Neural progenitor cell (in vitro differentiated cells): Measurements from ENCODE around the gene PDIA3.

ENCODE experiments used
- EZH2 ChIP-seq: fragments of 200-600 bp; sonication (generic); IDR thresholded peaks from 2 replicates; pipeline ENCODE4 v1.6.1; 2017; ENCODE audit warnings: antibody characterized with exemption, mild to moderate bottlenecking, moderate library complexity
- TF ChIP-seq, protein P1 (sequence below): fragments of 200-600 bp; sonication (generic); IDR thresholded peaks from 2 replicates; pipeline ENCODE4 v1.5.1; 2017; ENCODE audit warnings: antibody characterized with exemption, mild to moderate bottlenecking

DNA sequence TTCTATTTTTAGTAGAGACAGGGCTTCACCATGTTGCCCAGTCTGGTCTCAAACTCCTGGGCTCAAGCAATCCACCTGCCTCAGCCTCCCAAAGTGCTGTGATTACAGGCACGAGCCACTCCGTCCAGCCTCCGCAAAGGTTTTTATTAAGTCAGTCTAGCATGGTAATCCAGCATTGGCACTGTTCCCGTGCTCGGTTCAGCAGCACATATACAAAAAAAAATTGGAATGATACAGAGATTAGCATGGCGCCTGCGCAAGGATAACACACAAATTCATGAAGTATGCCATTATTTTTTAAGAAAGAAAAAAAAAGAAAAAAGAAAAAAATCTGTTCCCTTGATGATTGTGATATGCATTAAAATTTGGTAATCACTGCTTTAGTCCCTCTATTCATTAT, 44.1 kb upstream of the PDIA3 start:
- TF ChIP-seq, protein P1, sequence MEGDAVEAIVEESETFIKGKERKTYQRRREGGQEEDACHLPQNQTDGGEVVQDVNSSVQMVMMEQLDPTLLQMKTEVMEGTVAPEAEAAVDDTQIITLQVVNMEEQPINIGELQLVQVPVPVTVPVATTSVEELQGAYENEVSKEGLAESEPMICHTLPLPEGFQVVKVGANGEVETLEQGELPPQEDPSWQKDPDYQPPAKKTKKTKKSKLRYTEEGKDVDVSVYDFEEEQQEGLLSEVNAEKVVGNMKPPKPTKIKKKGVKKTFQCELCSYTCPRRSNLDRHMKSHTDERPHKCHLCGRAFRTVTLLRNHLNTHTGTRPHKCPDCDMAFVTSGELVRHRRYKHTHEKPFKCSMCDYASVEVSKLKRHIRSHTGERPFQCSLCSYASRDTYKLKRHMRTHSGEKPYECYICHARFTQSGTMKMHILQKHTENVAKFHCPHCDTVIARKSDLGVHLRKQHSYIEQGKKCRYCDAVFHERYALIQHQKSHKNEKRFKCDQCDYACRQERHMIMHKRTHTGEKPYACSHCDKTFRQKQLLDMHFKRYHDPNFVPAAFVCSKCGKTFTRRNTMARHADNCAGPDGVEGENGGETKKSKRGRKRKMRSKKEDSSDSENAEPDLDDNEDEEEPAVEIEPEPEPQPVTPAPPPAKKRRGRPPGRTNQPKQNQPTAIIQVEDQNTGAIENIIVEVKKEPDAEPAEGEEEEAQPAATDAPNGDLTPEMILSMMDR = no peak
- no peak for TF ChIP-seq EZH2
